ENCODE measurements around the gene ZNF438.

Gene ZNF438

GRCh38 chr10:30806850-30807249 lies 224.8 kb downstream of the ZNF438 start:
- TF ChIP-seq, protein P1, sequence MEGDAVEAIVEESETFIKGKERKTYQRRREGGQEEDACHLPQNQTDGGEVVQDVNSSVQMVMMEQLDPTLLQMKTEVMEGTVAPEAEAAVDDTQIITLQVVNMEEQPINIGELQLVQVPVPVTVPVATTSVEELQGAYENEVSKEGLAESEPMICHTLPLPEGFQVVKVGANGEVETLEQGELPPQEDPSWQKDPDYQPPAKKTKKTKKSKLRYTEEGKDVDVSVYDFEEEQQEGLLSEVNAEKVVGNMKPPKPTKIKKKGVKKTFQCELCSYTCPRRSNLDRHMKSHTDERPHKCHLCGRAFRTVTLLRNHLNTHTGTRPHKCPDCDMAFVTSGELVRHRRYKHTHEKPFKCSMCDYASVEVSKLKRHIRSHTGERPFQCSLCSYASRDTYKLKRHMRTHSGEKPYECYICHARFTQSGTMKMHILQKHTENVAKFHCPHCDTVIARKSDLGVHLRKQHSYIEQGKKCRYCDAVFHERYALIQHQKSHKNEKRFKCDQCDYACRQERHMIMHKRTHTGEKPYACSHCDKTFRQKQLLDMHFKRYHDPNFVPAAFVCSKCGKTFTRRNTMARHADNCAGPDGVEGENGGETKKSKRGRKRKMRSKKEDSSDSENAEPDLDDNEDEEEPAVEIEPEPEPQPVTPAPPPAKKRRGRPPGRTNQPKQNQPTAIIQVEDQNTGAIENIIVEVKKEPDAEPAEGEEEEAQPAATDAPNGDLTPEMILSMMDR (IDR thresholded peaks at IDR 0.05; ENCODE audit: unreplicated experiment in 3 of 3), result no peak
- peak overlapping the region in 1 of 3 experiments; percentile 32 for H3K4me3 Mint-ChIP-seq
- H3K36me3 Mint-ChIP-seq (ENCODE audit: low read depth), result no peaks in the 10 kb centered on the region
- H3K27ac Mint-ChIP-seq, result peak overlapping the region in 2 of 3 experiments; percentile 66 to 80
- no peaks in the 10 kb centered on the region for H3K9me3 Mint-ChIP-seq
- H3K27me3 Mint-ChIP-seq (ENCODE audit: low read depth), result peaks cover 4% of the 10 kb centered on the region
- H3K4me1 Mint-ChIP-seq, result peaks cover 55% of the 10 kb centered on the region

DNA sequence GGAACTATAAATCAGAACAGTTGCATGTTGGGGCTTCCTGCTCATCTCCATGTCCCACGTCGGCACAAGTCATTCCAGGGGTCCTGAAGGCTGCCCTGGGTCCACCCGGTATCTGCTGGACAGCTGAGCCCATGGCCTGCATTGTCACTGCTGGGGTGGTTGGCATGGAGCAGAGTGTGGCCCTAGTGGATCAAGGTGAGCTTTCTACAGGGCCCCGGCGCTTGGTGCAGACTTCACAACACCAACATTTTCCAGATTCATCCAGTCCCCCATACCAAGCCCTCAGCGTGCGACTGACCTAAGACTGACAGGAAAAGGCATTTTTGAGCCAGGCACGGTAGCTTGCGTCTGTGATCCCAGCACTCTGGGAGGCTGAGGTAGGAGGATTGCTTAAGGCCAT lies 226.6 kb downstream of the ZNF438 start:
- Mint-ChIP-seq H3K36me3 (ENCODE audit: low read depth) (no peaks in the 10 kb centered on the region), H3K27ac (peak overlapping the region; percentile 92 to 100 (median 99)), H3K4me1 (peaks cover 58% of the 10 kb centered on the region), H3K27me3 (ENCODE audit: low read depth) (no peaks in the 10 kb centered on the region), H3K4me3 (no peak overlapping the region), H3K9me3 (no peaks in the 10 kb centered on the region)
- TF ChIP-seq, protein P1 (IDR thresholded peaks at IDR 0.05; ENCODE audit: unreplicated experiment in 3 of 3), result no peak

DNA sequence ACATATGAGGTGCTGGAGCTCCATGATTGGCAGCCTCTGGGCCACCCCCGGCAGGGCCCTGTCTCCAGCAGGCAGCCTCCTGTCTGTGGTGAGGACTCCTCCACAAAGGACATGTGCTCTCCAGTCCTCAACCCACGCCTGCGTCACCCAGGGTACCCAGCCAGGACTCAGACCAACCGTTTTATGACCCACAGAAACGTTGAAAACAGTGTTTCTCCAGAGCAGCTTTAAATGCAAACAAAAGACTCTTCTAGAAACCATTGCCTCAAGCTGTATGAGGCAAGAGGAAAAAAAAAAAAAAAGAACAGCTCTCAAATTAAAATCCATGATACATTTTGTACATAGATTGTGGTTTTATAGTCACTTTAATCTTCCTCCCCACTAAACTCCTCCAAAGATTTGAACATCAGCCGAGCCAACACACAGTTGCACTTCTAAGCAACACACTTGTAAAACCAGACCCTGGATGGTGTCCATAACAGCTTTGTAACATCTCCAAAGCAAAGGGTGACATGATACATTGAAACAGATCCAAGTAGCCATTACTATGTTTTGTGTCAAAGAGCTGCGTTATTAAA lies 227.1 kb downstream of the ZNF438 start:
- Mint-ChIP-seq H3K36me3 (ENCODE audit: low read depth) (no peaks in the 10 kb centered on the region), H3K4me3 (peak overlapping the region in 2 of 3 experiments; percentile 63 to 64), H3K27ac (peak overlapping the region; percentile 92 to 100 (median 99)), H3K27me3 (ENCODE audit: low read depth) (no peaks in the 10 kb centered on the region), H3K4me1 (peaks cover 60% of the 10 kb centered on the region), H3K9me3 (no peaks in the 10 kb centered on the region)
- TF ChIP-seq, protein P1 (IDR thresholded peaks at IDR 0.05; ENCODE audit: unreplicated experiment in 3 of 3), result no peak

DNA sequence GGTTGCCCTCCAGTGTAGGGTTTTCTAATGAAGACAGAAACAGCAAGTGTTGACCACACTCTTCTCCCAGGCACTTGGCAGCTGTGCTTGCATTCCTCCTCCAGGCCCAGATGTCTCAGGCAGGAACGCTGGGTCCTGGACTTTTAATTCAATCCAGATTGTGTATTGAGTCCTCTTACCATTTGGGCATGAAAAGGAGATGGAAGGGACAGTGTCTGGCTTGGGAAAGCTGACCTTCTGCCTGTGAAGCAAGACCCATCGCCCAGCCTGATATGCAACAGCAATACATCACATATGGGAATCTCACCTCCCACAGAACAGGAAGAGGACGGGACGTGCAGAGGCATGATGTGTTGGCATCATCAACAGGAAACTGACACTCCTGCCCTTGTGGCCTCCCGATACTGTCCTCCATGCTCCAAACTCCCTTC lies 227.8 kb downstream of the ZNF438 start:
- Mint-ChIP-seq H3K4me1 (peaks cover 66% of the 10 kb centered on the region), H3K27me3 (ENCODE audit: low read depth) (no peaks in the 10 kb centered on the region), H3K9me3 (no peaks in the 10 kb centered on the region), H3K36me3 (ENCODE audit: low read depth) (no peaks in the 10 kb centered on the region), H3K4me3 (peak overlapping the region in 1 of 3 experiments; percentile 20), H3K27ac (peak overlapping the region; percentile 75 to 100 (median 99))
- TF ChIP-seq, protein P1 (IDR thresholded peaks at IDR 0.05; ENCODE audit: unreplicated experiment in 3 of 3), result no peak

DNA sequence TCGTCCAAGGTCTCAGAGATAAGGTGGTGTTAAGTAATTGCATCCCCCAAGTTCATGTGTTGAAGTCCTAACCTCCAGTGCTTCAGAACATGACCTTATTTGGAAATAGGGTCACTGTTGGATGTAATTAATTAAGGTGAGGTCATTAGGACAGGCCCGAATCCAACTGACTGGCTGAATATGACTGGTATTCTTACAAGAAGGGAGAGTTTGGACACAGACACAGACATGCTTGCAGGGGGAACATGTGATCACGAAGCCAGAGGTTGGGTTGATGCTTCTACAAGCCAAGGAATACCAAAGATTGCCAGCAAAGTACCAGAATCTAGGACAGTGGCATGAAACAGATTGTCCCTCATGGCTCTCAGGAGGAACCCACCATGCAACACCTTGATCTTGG lies 228.6 kb downstream of the ZNF438 start:
- Mint-ChIP-seq H3K4me1 (peaks cover 62% of the 10 kb centered on the region), H3K36me3 (ENCODE audit: low read depth) (no peaks in the 10 kb centered on the region), H3K4me3 (no peak overlapping the region), H3K27me3 (ENCODE audit: low read depth) (no peaks in the 10 kb centered on the region), H3K27ac (peak overlapping the region in 2 of 3 experiments; percentile 99 to 100), H3K9me3 (no peaks in the 10 kb centered on the region)
- TF ChIP-seq, protein P1 (IDR thresholded peaks at IDR 0.05; ENCODE audit: unreplicated experiment in 3 of 3), result no peak

- peaks cover 47% of the 10 kb centered on the region for H3K4me1 Mint-ChIP-seq
- H3K36me3 Mint-ChIP-seq (ENCODE audit: low read depth), result no peaks in the 10 kb centered on the region
- peaks cover 5% of the 10 kb centered on the region for H3K9me3 Mint-ChIP-seq
- H3K4me3 Mint-ChIP-seq, result no peak overlapping the region
- H3K27me3 Mint-ChIP-seq (ENCODE audit: low read depth), result no peaks in the 10 kb centered on the region
- TF ChIP-seq, protein P1 (IDR thresholded peaks at IDR 0.05; ENCODE audit: unreplicated experiment in 3 of 3), result no peak
- peak overlapping the region in 1 of 3 experiments; percentile 88 for H3K27ac Mint-ChIP-seq
Observed at GRCh38 chr10:30800368-30800767, 231.3 kb downstream of the ZNF438 start.
